Fibroblast of pulmonary artery (primary cell): ENCODE results near the gene RAD52.

Experiments
- DNase-seq: peaks from one replicate; pipeline ENCODE4 v3.0.0-alpha.2; 2010; ENCODE audit warnings: low read depth
- H3K4me3 ChIP-seq: replicated peaks from 2 replicates; pipeline ENCODE4 v1.5.1; 2011; ENCODE audit warnings: low read depth, mild to moderate bottlenecking, control low read depth, low read length, moderate library complexity
- TF ChIP-seq, protein P1 (sequence below): IDR thresholded peaks from 2 replicates; pipeline ENCODE4 v1.5.1; 2011; ENCODE audit warnings: mild to moderate bottlenecking, control low read depth, low read length, inconsistent platforms; ENCODE audit errors: missing control alignments

The RAD52 gene

DNA sequence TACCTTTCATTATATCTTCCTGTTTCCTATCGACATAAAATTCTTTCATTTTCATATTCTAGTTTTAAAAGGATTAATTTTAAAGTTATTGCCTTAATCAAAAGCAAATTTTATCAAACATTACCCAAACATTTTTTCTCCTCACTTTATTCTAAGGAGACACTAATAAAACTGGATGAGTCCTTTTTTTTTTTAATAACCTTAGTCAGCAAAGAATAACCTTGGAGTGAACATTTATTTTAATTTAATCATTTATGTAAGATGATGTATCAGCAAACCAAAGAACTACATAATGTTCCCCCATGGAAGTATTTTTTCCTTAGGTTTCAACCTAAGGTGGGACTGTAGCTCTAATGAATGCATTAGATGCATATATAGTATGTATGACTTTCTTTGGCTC, 83.9 kb downstream of the RAD52 start:
- TF ChIP-seq, protein P1, sequence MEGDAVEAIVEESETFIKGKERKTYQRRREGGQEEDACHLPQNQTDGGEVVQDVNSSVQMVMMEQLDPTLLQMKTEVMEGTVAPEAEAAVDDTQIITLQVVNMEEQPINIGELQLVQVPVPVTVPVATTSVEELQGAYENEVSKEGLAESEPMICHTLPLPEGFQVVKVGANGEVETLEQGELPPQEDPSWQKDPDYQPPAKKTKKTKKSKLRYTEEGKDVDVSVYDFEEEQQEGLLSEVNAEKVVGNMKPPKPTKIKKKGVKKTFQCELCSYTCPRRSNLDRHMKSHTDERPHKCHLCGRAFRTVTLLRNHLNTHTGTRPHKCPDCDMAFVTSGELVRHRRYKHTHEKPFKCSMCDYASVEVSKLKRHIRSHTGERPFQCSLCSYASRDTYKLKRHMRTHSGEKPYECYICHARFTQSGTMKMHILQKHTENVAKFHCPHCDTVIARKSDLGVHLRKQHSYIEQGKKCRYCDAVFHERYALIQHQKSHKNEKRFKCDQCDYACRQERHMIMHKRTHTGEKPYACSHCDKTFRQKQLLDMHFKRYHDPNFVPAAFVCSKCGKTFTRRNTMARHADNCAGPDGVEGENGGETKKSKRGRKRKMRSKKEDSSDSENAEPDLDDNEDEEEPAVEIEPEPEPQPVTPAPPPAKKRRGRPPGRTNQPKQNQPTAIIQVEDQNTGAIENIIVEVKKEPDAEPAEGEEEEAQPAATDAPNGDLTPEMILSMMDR: no peak

DNA sequence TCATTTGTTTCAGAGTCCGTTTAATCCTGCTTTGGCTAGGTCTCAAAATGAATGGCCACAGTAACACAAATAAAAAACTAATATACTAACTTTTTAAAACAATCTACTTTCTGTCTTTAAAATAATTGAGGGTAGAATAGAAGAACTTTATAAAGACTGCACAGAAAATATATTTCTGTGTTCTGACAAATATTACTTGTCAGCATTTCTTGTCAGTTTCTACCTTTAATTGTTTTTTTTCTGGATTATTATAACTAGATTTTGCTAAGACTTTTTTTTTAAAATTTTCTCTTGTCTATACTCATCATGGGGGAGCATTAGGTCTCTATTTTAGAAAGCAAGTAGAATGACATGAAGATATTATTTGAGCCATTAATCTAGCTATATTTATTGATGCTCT, 86.2 kb downstream of the RAD52 start:
- no peak overlapping the region for H3K4me3 ChIP-seq
- DNase-seq: no peak
- TF ChIP-seq, protein P1: no peak

More for the DNA sequence above, 83.9 kb downstream of the RAD52 start:
- no peak for DNase-seq
- no peak overlapping the region for H3K4me3 ChIP-seq

DNA sequence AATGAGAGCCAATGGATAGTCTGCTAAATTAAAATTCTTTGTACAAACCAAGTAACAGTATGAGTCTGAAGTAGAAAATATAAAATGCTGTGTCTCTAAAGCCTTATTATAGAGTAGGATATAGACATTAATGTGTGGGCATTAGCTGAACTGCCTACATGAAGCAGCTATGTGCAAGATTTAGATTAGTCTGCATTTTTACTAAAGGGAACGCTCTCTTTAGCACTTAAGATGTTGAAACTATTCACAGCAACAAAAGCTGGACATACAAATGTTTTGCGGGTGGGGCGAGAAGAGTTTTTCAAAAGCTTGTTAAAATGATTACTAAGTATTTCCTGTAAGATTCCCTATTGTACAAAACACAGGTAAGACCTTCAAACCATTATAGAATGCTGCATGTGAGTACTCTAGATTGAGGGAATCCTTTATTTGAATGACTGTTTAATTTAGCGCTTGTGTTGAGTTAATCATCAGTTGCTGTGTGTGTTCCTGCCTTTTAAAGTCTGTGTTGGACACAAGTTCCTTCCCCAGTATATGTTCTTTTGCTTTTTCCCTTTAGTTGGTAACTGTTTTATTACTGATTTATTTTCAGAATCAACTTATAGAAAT, 87.1 kb downstream of the RAD52 start:
- no peak overlapping the region for H3K4me3 ChIP-seq
- no peak for DNase-seq
- TF ChIP-seq, protein P1: no peak
